GM18909 (cell line): ENCODE measurements around the gene L1TD1.
"Not testable (repeated sequence)": the region's sequence is repeated elsewhere in the genome, so short reads cannot be mapped to it uniquely, and the experiment has no call there.

Experiments used
- ATAC-seq: cut with Tn5 transposase; IDR thresholded peaks from one replicate; pipeline ENCODE4 v1.9.1; 2021; ENCODE audit warnings: mild to moderate bottlenecking; ENCODE audit not compliant: unreplicated experiment, poor library complexity

Gene L1TD1

GRCh38 chr1:62233926-62234450 is 39.3 kb downstream of the L1TD1 start:
- ATAC-seq: no peak

- ATAC-seq: no peak
Observed at GRCh38 chr1:62234688-62235087, 40.0 kb downstream of the L1TD1 start.

GRCh38 chr1:62235576-62235975 is 40.9 kb downstream of the L1TD1 start:
- ATAC-seq: no peak

- ATAC-seq: no peak
Observed at GRCh38 chr1:62237361-62237760, 42.7 kb downstream of the L1TD1 start.

- ATAC-seq: no peak
Observed at GRCh38 chr1:62237950-62238374, 43.3 kb downstream of the L1TD1 start.

- no peak for ATAC-seq
Observed at GRCh38 chr1:62238507-62238906, 43.9 kb downstream of the L1TD1 start.

GRCh38 chr1:62239652-62240403 is 45.2 kb downstream of the L1TD1 start:
- ATAC-seq: not testable (repeated sequence)

GRCh38 chr1:62240651-62241370 is 46.2 kb downstream of the L1TD1 start:
- ATAC-seq: no peak

- ATAC-seq: no peak
Observed at GRCh38 chr1:62241371-62242131, 46.9 kb downstream of the L1TD1 start.

- ATAC-seq: not testable (repeated sequence)
Observed at GRCh38 chr1:62244380-62244779, 49.7 kb downstream of the L1TD1 start.

GRCh38 chr1:62245201-62245600 is 50.6 kb downstream of the L1TD1 start:
- no peak for ATAC-seq

GRCh38 chr1:62247391-62248168 is 52.9 kb downstream of the L1TD1 start:
- no peak for ATAC-seq

GRCh38 chr1:62250126-62250726 is 55.6 kb downstream of the L1TD1 start:
- ATAC-seq: no peak

- ATAC-seq: no peak
Observed at GRCh38 chr1:62259551-62259950, 64.9 kb downstream of the L1TD1 start.

- ATAC-seq: no peak
Observed at GRCh38 chr1:62260688-62261087, 66.0 kb downstream of the L1TD1 start.
